HepG2 (cell line): ENCODE data around the gene TASOR2. TPM values are rescaled to one million over a fixed set of nuclear protein-coding genes. Genes with fewer than 3 reads are reported as not detected.

Experiments used
- ATAC-seq: fragments of 200-7000 bp; cut with Tn5 transposase; 3 replicates; pipeline ENCODE4 v1.9.1; 2020; ENCODE audit warnings: mild to moderate bottlenecking, moderate library complexity
- BruUV-seq: library from RNA; stranded (reverse); fragments of 400-500 nt; replicated peaks from 2 replicates; lab custom pipeline; 2021; lab: Mats Ljungman, UMichigan
- CTCF ChIA-PET: fragments of 300-600 bp; formaldehyde crosslinking; extraction: SDS; loops from one replicate; lab custom pipeline; 2021; ENCODE audit warnings: low total read pairs, inconsistent platforms, low intra/inter-chr PET ratio; lab: Yijun Ruan, JAX
- POLR2A ChIA-PET: fragments of 350-600 bp; sonication (Branson Sonifier 250); formaldehyde crosslinking; loops from one replicate; lab custom pipeline; 2020; ENCODE audit warnings: antibody characterized with exemption, inconsistent platforms; lab: Yijun Ruan, JAX
- DNase-seq: peaks from one replicate; pipeline ENCODE4 v3.0.0-alpha.2; 2015; ENCODE audit warnings: low spot score
- FAIRE-seq: peaks from 3 replicates; lab custom pipeline; 2011; peaks lifted over from hg19 to GRCh38; lab: Jason Lieb, UNC
- H2AFZ ChIP-seq: one replicate; pipeline ENCODE4 v1.6.1; 2011; ENCODE audit warnings: low read length, inconsistent platforms
- H3K27ac ChIP-seq: fragments of 300-600 bp; 3 replicates; pipeline ENCODE4 v1.8.0; 2011; ENCODE audit warnings: mixed run types, mild to moderate bottlenecking, mixed read lengths, low read length, inconsistent platforms; ENCODE audit not compliant: insufficient read depth; ENCODE audit errors: extremely low read length
- H3K27me3 ChIP-seq, 2 experiments: fragments of 200-600 bp in 1 of 2; 2 replicates in 1 of 2; 3 replicates in 1 of 2; pipeline versions ENCODE4 v1.6.0 to v1.8.0; 2011; ENCODE audit warnings: low read length in 2 of 2, mild to moderate bottlenecking in 2 of 2, moderate library complexity in 2 of 2, inconsistent platforms in 1 of 2; ENCODE audit not compliant: insufficient read depth in 2 of 2, control insufficient read depth in 1 of 2
- H3K36me3 ChIP-seq, 2 experiments: fragments of 200-600 bp in 1 of 2; replicated peaks in 1 of 2; 2 replicates in 1 of 2; 3 replicates in 1 of 2; pipeline versions ENCODE4 v1.5.1 to v1.8.0; 2011; ENCODE audit warnings: low read length in 2 of 2, inconsistent platforms in 1 of 2; ENCODE audit not compliant: insufficient read depth in 2 of 2, control insufficient read depth in 1 of 2
- H3K4me1 ChIP-seq: 2 replicates; pipeline ENCODE4 v1.5.1; 2012; ENCODE audit warnings: low read length, inconsistent platforms; ENCODE audit not compliant: insufficient read depth
- H3K4me2 ChIP-seq: 2 replicates; pipeline ENCODE4 v1.6.0; 2011; ENCODE audit warnings: low read depth, low read length, inconsistent platforms
- H3K4me3 ChIP-seq, 3 experiments: fragments of 200-600 bp in 1 of 3; sonication (generic), shearing (Covaris generic) in 1 of 3; replicated peaks in 1 of 3; 2 replicates each; pipeline ENCODE4 v1.5.1; 2011 to 2016; ENCODE audit warnings: low read length in 3 of 3, inconsistent platforms in 2 of 3, low read depth in 2 of 3, mild to moderate bottlenecking in 2 of 3, control low read depth in 1 of 3, mixed read lengths in 1 of 3; ENCODE audit not compliant: insufficient read depth in 1 of 3
- H3K79me2 ChIP-seq: one replicate; pipeline ENCODE4 v1.6.1; 2011; ENCODE audit warnings: low read length, inconsistent platforms; ENCODE audit not compliant: insufficient read depth
- H3K9ac ChIP-seq: 2 replicates; pipeline ENCODE4 v1.6.0; 2011; ENCODE audit warnings: mild to moderate bottlenecking, low read depth, low read length, inconsistent platforms; ENCODE audit not compliant: insufficient read depth
- H3K9me3 ChIP-seq: 2 replicates; pipeline ENCODE4 v1.5.1; 2012; ENCODE audit warnings: mild to moderate bottlenecking, low read length
- H4K20me1 ChIP-seq: 2 replicates; pipeline ENCODE4 v1.6.0; 2011; ENCODE audit warnings: inconsistent platforms, mild to moderate bottlenecking, low read length, moderate library complexity; ENCODE audit not compliant: insufficient read depth
- CHD4 ChIP-seq: fragments of 200-600 bp; sonication (generic); IDR thresholded peaks from 2 replicates; pipeline ENCODE4 v1.7.0; 2017; ENCODE audit warnings: mild to moderate bottlenecking, low read length, borderline replicate concordance
- MIER3 ChIP-seq: IDR thresholded peaks from 2 replicates; pipeline ENCODE4 v1.6.1; 2016; ENCODE audit warnings: missing compliant biosample characterization, borderline replicate concordance
- MZF1 ChIP-seq: sonication (generic); formaldehyde crosslinking; IDR thresholded peaks from 2 replicates; pipeline ENCODE4 v1.8.1; 2023; ENCODE audit warnings: mild to moderate bottlenecking, missing genetic modification reagents, borderline replicate concordance
- SRSF1 ChIP-seq: fragments of 200-400 bp; formaldehyde crosslinking; optimal IDR thresholded peaks from 2 replicates; pipeline ENCODE3; 2017; ENCODE audit warnings: mild to moderate bottlenecking, low read depth, low read length, moderate library complexity
- ZNF121 ChIP-seq: sonication (generic); formaldehyde crosslinking; IDR thresholded peaks from 2 replicates; pipeline ENCODE4 v1.5.0; 2020; ENCODE audit warnings: mild to moderate bottlenecking, missing genetic modification reagents
- ZNF576 ChIP-seq: sonication (generic); formaldehyde crosslinking; IDR thresholded peaks from 2 replicates; pipeline ENCODE4 v1.4.0; 2020; ENCODE audit warnings: mild to moderate bottlenecking, missing genetic modification reagents
- WGBS: methylation state at CpG from one replicate; pipeline ENCODE4 v1.1.6; 2017; ENCODE audit warnings: low lambda C conversion rate; 5-methylcytosine and 5-hydroxymethylcytosine counted together
- in situ Hi-C: cut with HindIII; loops from 2 replicates; pipeline ENCODE4 v1.10.0; 2017; ENCODE audit warnings: low pct_unique_long_range_greater_than_20kb; ENCODE audit not compliant: extremely low pct_ligation_motif_present
- intact Hi-C: fragments of 100-400 bp; cut with micrococcal nuclease; formaldehyde crosslinking; loops from one replicate; pipeline ENCODE4 v1.10.0; 2022; ENCODE audit not compliant: unreplicated experiment
- polyA plus RNA-seq, 8 experiments: library from polyadenylated mRNA; depleted of rRNA in 3 of 8; stranded (reverse) in 7 of 8; unstranded in 1 of 8; fragments of >200 nt; fragmentation: Illumina TruSeq in 4 of 8; extraction: Trizol in 4 of 8; gene quantifications; 2 replicates each; pipeline versions ENCODE4 v1.2.1 to v1.2.3, GENCODE V29; 2011 to 2016; ENCODE audit warnings: low read depth in 4 of 8, missing spikeins in 1 of 8, mixed read lengths in 1 of 8; ENCODE audit not compliant: insufficient read depth in 1 of 8
- total RNA-seq, 5 experiments: library from RNA; depleted of rRNA; stranded (reverse); fragments of >200 nt; fragmentation: Illumina TruSeq; extraction: Trizol; gene quantifications; 2 replicates each; pipeline ENCODE4 v1.2.3, GENCODE V29; 2016; ENCODE audit warnings: low read depth in 1 of 5
- TF ChIP-seq, protein P1 (sequence below): conservative IDR thresholded peaks from 2 replicates; pipeline ENCODE4 v1.6.1; 2018; ENCODE audit warnings: missing genetic modification reagents

Gene TASOR2
- total and polyA plus RNA-seq, 2 of the 13 experiments (the other 11 are each of a cell fraction or from before 2014, with no cell fraction given), result 24.2 to 55.3 TPM

- H3K27ac ChIP-seq, result no peak overlapping the region
- peaks cover 12% of the 10 kb centered on the region; the same call in 1 of the 2 replicates for H4K20me1 ChIP-seq
- POLR2A ChIA-PET, result no interaction called here
- H3K4me1 ChIP-seq, result peaks cover 56% of the 10 kb centered on the region
- peaks cover 84% of the 10 kb centered on the region for H3K79me2 ChIP-seq
- H3K9ac ChIP-seq, result no peak overlapping the region
- no peak overlapping the region for H2AFZ ChIP-seq
- in situ Hi-C loops (no loop called here), intact Hi-C loops (no loop called here)
- TF ChIP-seq ZNF121 (peak; percentile 70), SRSF1 (no peak)
- H3K9me3 ChIP-seq, result no peaks in the 10 kb centered on the region
- CTCF ChIA-PET, result no interaction called here
- no peak overlapping the region for H3K4me3 ChIP-seq
- DNase-seq (no peak), FAIRE-seq (no peak), ATAC-seq (no peak)
- BruUV-seq, result no TSS peak
- no peaks in the 10 kb centered on the region; a peak in 2 of 5 replicates for H3K27me3 ChIP-seq
- H3K36me3 ChIP-seq, result no peaks in the 10 kb centered on the region
- no peak overlapping the region for H3K4me2 ChIP-seq
- WGBS, result 98% methylated on average over 3 of the region's 3 CpGs
Observed at GRCh38 chr10:5688587-5688986, 3.9 kb downstream of the TASOR2 start.

GRCh38 chr10:5691786-5692185 lies 7.1 kb downstream of the TASOR2 start:
- CTCF ChIA-PET, result no interaction called here
- FAIRE-seq, result no peak

More at GRCh38 chr10:5691786-5692185, 7.1 kb downstream of the TASOR2 start:
- ATAC-seq (no peak), DNase-seq (no peak)
- Histone ChIP-seq H3K27ac (peak overlapping the region; percentile 93), H3K4me3 (peak overlapping the region; percentile 67 to 88 (median 76)), H4K20me1 (peaks cover 4% of the 10 kb centered on the region; the same call in 1 of the 2 replicates), H3K4me2 (peak overlapping the region; percentile 94), H3K79me2 (peaks cover 96% of the 10 kb centered on the region), H2AFZ (no peak overlapping the region), H3K9me3 (no peaks in the 10 kb centered on the region), H3K9ac (peak overlapping the region; percentile 95), H3K36me3 (no peaks in the 10 kb centered on the region), H3K27me3 (no peaks in the 10 kb centered on the region), H3K4me1 (peaks cover 66% of the 10 kb centered on the region)
- POLR2A ChIA-PET, result interaction anchor here (0.6 to 2.8 kb wide), 6 partner anchors 9 to 279 kb away, joined by 3 to 10 read pairs (median 4); partner anchors contain the start of genes ANKRD16, FBH1 and GDI2
- intact Hi-C loops (loop anchor here (5.0 kb wide), 1 partner anchor 56 kb away; no protein-coding TSS in a partner anchor), in situ Hi-C loops (no loop called here)
- WGBS, result 39% methylated on average over 8 of the region's 8 CpGs
- TF ChIP-seq ZNF576 (CRISPR knock-in tag) (no peak), CHD4 (no peak), MIER3 (CRISPR knock-in tag) (no peak), MZF1 (CRISPR knock-in tag) (no peak)
- TF ChIP-seq, protein P1, sequence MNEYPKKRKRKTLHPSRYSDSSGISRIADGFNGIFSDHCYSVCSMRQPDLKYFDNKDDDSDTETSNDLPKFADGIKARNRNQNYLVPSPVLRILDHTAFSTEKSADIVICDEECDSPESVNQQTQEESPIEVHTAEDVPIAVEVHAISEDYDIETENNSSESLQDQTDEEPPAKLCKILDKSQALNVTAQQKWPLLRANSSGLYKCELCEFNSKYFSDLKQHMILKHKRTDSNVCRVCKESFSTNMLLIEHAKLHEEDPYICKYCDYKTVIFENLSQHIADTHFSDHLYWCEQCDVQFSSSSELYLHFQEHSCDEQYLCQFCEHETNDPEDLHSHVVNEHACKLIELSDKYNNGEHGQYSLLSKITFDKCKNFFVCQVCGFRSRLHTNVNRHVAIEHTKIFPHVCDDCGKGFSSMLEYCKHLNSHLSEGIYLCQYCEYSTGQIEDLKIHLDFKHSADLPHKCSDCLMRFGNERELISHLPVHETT (CRISPR knock-in tag), result no peak
- BruUV-seq, result no TSS peak
